Neuronal stem cell (in vitro differentiated cells): ENCODE measurements around the gene CLCN6.

Experiments used
- DNase-seq: peaks from one replicate; pipeline ENCODE4 v3.0.0-alpha.2; 2013; ENCODE audit warnings: low spot score
- H2AFZ ChIP-seq: one replicate; pipeline ENCODE4 v1.6.1; 2013; ENCODE audit warnings: mild to moderate bottlenecking, low read length, inconsistent platforms
- H2AK5ac ChIP-seq: 2 replicates; pipeline ENCODE4 v1.6.1; 2013; ENCODE audit warnings: low read depth, mild to moderate bottlenecking, inconsistent platforms, low read length, moderate library complexity, mixed read lengths
- H2BK120ac ChIP-seq: 2 replicates; pipeline ENCODE4 v1.6.1; 2013; ENCODE audit warnings: low read depth, mild to moderate bottlenecking, inconsistent platforms, low read length, moderate library complexity, mixed read lengths
- H2BK12ac ChIP-seq: one replicate; pipeline ENCODE4 v1.6.1; 2013; ENCODE audit warnings: low read length, inconsistent platforms
- H2BK15ac ChIP-seq: 2 replicates; pipeline ENCODE4 v1.6.1; 2013; ENCODE audit warnings: mild to moderate bottlenecking, low read length, inconsistent platforms, mixed read lengths
- H2BK5ac ChIP-seq: one replicate; pipeline ENCODE4 v1.6.1; 2013; ENCODE audit warnings: inconsistent platforms, mild to moderate bottlenecking, low read length, moderate library complexity
- H3K14ac ChIP-seq: one replicate; pipeline ENCODE4 v1.6.1; 2013; ENCODE audit warnings: low read length, inconsistent platforms
- H3K18ac ChIP-seq: 2 replicates; pipeline ENCODE4 v1.6.1; 2013; ENCODE audit warnings: low read length, inconsistent platforms
- H3K23ac ChIP-seq: 2 replicates; pipeline ENCODE4 v1.6.1; 2013; ENCODE audit warnings: low read depth, mild to moderate bottlenecking, mixed read lengths, low read length, inconsistent platforms; ENCODE audit not compliant: poor library complexity
- H3K27ac ChIP-seq: replicated peaks from 3 replicates; pipeline ENCODE4 v1.5.1; 2013; ENCODE audit warnings: low read length, inconsistent platforms
- H3K27me3 ChIP-seq, 3 experiments: 2 replicates each; pipeline ENCODE4 v1.6.1; 2013; ENCODE audit warnings: low read length in 3 of 3, mild to moderate bottlenecking in 2 of 3, inconsistent platforms in 1 of 3, low read depth in 1 of 3, mixed read lengths in 1 of 3, moderate library complexity in 1 of 3; ENCODE audit not compliant: control insufficient read depth in 3 of 3, insufficient read depth in 3 of 3
- H3K36me3 ChIP-seq, 2 donors: replicated peaks in 1 of 2; 2 replicates each; pipeline ENCODE4 v1.6.1; 2013; ENCODE audit warnings: low read length in 2 of 2; ENCODE audit not compliant: control insufficient read depth in 2 of 2, insufficient read depth in 2 of 2
- H3K4ac ChIP-seq: 2 replicates; pipeline ENCODE4 v1.6.1; 2013; ENCODE audit warnings: inconsistent platforms, mild to moderate bottlenecking, low read length, moderate library complexity
- H3K4me1 ChIP-seq, 2 donors: 1 replicate in 1 of 2; 2 replicates in 1 of 2; pipeline ENCODE4 v1.6.1; 2013; ENCODE audit warnings: low read length in 2 of 2, low read depth in 1 of 2; ENCODE audit not compliant: control insufficient read depth in 2 of 2, insufficient read depth in 1 of 2
- H3K4me2 ChIP-seq: one replicate; pipeline ENCODE4 v1.6.1; 2013; ENCODE audit warnings: mild to moderate bottlenecking, low read length, inconsistent platforms; ENCODE audit not compliant: insufficient read depth, poor library complexity, severe bottlenecking
- H3K4me3 ChIP-seq, 2 donors: 2 replicates each; pipeline ENCODE4 v1.5.1; 2013; ENCODE audit warnings: low read length in 2 of 2, mild to moderate bottlenecking in 2 of 2, inconsistent platforms in 1 of 2, moderate library complexity in 1 of 2
- H3K79me1 ChIP-seq: one replicate; pipeline ENCODE4 v1.6.1; 2013; ENCODE audit warnings: low read depth, mild to moderate bottlenecking, inconsistent platforms, low read length, moderate library complexity
- H3K9ac ChIP-seq: one replicate; pipeline ENCODE4 v1.6.1; 2013; ENCODE audit warnings: mild to moderate bottlenecking, low read depth, low read length, inconsistent platforms; ENCODE audit not compliant: poor library complexity
- H3K9me3 ChIP-seq, 2 donors: replicated peaks in 1 of 2; 2 replicates each; pipeline versions ENCODE3 to v1.6.1; 2013; ENCODE audit warnings: low read length in 2 of 2, mild to moderate bottlenecking in 2 of 2, inconsistent platforms in 1 of 2, low read depth in 1 of 2, mixed read lengths in 1 of 2, moderate library complexity in 1 of 2; ENCODE audit not compliant: control insufficient read depth in 2 of 2, insufficient read depth in 1 of 2
- H4K8ac ChIP-seq: one replicate; pipeline ENCODE4 v1.6.1; 2013; ENCODE audit warnings: low read depth, mild to moderate bottlenecking, inconsistent platforms, low read length, moderate library complexity
- H4K91ac ChIP-seq: one replicate; pipeline ENCODE4 v1.6.1; 2013; ENCODE audit warnings: low read length, low read depth, mild to moderate bottlenecking, inconsistent platforms; ENCODE audit not compliant: poor library complexity
- WGBS, 2 donors: extraction: QIAGEN DNeasy Blood & Tissue Kit; methylation state at CpG; one replicate each; pipeline ENCODE4 v1.1.7; 2013; ENCODE audit warnings: missing lambda C conversion rate in 2 of 2, mixed read lengths in 1 of 2; ENCODE audit not compliant: insufficient read length in 2 of 2, insufficient replicate concordance in 1 of 2; ENCODE audit errors: extremely low coverage in 2 of 2; 5-methylcytosine and 5-hydroxymethylcytosine counted together

The CLCN6 gene

DNA sequence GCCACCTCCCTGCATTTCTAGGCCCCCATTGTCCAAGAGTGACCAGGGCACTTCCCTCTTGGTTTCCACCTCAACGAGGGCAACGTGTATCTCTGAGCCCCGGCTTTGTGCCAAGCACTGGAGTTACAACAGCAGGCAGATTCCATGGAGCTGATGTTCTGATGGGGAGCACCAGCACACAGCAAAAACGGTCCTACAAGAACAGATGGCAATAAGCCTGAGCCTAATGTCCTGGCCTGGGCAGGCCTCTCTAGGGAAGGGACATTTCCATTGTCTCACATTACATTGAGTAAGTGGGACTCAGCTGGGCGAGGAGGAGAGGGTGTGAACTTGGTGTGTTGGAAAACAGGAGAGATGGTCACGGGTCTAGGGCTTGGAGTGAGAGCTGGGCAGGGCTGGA lies 79.9 kb downstream of the CLCN6 start:
- Histone ChIP-seq H3K36me3 (no peaks in the 10 kb centered on the region), H3K4me3 (no peak overlapping the region), H2AFZ (no peak overlapping the region), H2BK5ac (no peak overlapping the region), H3K79me1 (no peaks in the 10 kb centered on the region), H3K14ac (no peak overlapping the region), H2BK120ac (no peak overlapping the region), H4K8ac (no peak overlapping the region), H3K4me2 (no peak overlapping the region), H4K91ac (no peak overlapping the region), H2AK5ac (no peak overlapping the region), H3K4ac (no peak overlapping the region), H2BK15ac (no peak overlapping the region), H3K27ac (no peak overlapping the region), H3K4me1 (peaks cover 4% of the 10 kb centered on the region in 2 donors), H3K23ac (no peak overlapping the region), H3K9me3 (no peaks in the 10 kb centered on the region), H3K9ac (no peak overlapping the region), H2BK12ac (no peak overlapping the region), H3K27me3 (peaks cover 0 to 18% (median 0%) of the 10 kb centered on the region in 3 experiments), H3K18ac (peak overlapping the region; percentile 31)
- DNase-seq: no peak
- WGBS, 2 donors: no CpG with 5 or more reads among the region's 6 CpGs

DNA sequence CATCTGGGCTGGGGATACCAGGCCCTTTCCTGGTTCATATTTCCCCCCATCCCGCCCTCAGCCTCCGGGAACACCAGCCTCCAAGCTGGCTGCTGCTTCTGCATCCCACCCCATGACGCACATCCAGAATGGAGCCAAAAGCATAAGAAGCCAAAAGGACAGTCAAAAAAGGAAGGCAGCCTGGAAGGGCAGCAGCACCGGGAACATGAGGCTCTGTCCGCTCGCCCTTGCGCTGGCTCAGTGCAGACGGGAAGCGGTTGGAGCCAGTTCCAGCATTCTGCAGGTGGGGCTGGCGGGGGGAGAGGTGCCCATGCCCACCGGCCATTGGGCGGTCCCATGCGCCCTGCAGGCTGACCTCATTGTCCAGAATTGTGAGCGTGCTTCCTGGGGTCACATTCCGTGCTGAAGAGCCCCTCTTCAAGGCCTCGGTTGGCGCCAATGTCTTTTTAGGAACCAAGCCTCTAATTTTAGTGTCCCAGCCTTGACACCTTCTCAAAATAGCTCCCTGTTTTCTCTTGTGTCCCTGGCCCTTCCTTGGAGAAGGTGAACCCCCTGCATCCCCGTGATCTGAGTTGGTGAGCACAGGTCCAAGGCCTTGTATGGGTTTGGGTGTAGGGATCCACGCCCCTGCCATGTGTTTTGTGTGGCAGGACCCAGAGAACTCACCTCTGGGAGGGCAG lies 81.1 kb downstream of the CLCN6 start:
- no CpG with 5 or more reads among the region's 19 CpGs for WGBS, 2 donors

DNA sequence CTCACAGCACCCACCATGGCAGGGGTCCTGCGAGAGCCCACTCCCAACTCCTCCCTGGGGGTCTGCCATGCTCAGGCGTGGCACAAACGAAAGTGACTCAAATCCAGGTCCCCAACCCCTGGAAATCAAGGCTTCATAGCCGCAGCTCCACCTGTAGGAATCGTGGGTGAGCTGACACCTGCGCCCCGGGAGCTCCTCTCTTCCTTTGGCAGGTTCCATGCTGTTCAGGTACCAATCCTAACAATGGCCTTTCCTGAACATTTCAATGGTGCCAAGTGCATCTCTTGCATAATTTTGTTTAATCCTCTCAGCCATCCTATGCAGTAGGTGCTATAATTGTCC lies 81.6 kb downstream of the CLCN6 start:
- Histone ChIP-seq H2BK120ac (no peak overlapping the region), H3K23ac (no peak overlapping the region), H3K27me3 (peaks cover 0 to 14% (median 0%) of the 10 kb centered on the region in 3 experiments), H2AK5ac (no peak overlapping the region), H3K79me1 (no peaks in the 10 kb centered on the region), H3K4ac (no peak overlapping the region), H3K9me3 (no peaks in the 10 kb centered on the region), H3K4me1 (peaks cover 3 to 4% of the 10 kb centered on the region in 2 donors), H3K4me3 (no peak overlapping the region), H2BK15ac (no peak overlapping the region), H3K4me2 (no peak overlapping the region), H3K9ac (no peak overlapping the region), H3K36me3 (no peaks in the 10 kb centered on the region), H2BK5ac (peak overlapping the region; percentile 75), H4K91ac (no peak overlapping the region), H2BK12ac (no peak overlapping the region), H3K14ac (no peak overlapping the region), H3K27ac (no peak overlapping the region), H4K8ac (no peak overlapping the region), H3K18ac (no peak overlapping the region), H2AFZ (no peak overlapping the region)
- no CpG with 5 or more reads among the region's 7 CpGs for WGBS, 2 donors
- no peak for DNase-seq

More for the DNA sequence above, 81.1 kb downstream of the CLCN6 start:
- Histone ChIP-seq H3K27me3 (peaks cover 0 to 14% (median 0%) of the 10 kb centered on the region in 3 experiments), H4K8ac (no peak overlapping the region), H2AFZ (no peak overlapping the region), H3K4me3 (no peak overlapping the region), H3K79me1 (no peaks in the 10 kb centered on the region), H2BK12ac (no peak overlapping the region), H3K9ac (no peak overlapping the region), H3K9me3 (no peaks in the 10 kb centered on the region), H3K4ac (no peak overlapping the region), H2BK15ac (peak overlapping the region; percentile 49), H3K14ac (no peak overlapping the region), H3K4me2 (no peak overlapping the region), H3K4me1 (peaks cover 3 to 4% of the 10 kb centered on the region in 2 donors), H3K27ac (no peak overlapping the region), H4K91ac (no peak overlapping the region), H3K23ac (peak overlapping the region; percentile 95), H3K18ac (no peak overlapping the region), H3K36me3 (no peaks in the 10 kb centered on the region), H2BK120ac (no peak overlapping the region), H2AK5ac (no peak overlapping the region), H2BK5ac (peak overlapping the region; percentile 75)
- DNase-seq: no peak

DNA sequence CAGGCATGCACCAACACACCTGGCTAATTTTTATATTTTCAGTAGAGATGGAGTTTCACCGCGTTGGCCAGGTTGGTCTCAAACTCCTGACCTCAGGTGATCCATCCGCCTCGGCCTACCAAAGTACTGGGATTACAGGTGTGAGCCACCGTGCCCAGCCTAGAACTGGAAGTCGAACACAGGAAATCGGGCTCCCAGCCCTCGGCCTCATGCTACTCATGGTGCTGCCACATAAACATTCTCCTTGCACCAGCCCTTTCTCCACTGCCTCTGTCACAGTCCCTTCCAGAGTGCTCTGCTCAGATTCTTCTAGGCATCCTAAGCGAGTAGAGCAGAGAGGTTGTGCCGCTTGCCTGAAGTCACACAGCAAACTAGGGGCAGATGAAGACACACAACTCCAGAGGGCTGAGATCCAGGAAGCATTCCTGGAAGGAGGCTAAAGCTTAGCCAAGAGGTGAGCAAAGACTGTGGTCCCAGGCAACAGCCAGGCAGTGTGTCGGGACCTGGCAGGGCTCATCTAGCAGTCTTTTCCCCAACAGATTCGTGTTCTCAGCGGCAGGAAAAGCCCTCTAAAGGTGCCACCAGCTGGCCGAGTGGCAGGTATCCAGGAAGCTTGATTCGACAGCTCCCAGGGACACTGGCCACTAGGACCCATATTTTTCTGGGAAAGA lies 82.3 kb downstream of the CLCN6 start:
- no CpG with 5 or more reads among the region's 15 CpGs for WGBS, 2 donors

More for the DNA sequence above, 82.3 kb downstream of the CLCN6 start:
- no peaks in the 10 kb centered on the region for H3K79me1 ChIP-seq
- peaks cover 0 to 9% (median 0%) of the 10 kb centered on the region in 3 experiments for H3K27me3 ChIP-seq
- H3K14ac ChIP-seq: no peak overlapping the region
- H2AK5ac ChIP-seq: no peak overlapping the region
- no peak overlapping the region for H3K23ac ChIP-seq
- no peak overlapping the region for H3K18ac ChIP-seq
- no peak overlapping the region for H2BK120ac ChIP-seq
- H3K4ac ChIP-seq: no peak overlapping the region
- H3K9ac ChIP-seq: no peak overlapping the region
- peaks cover under 1% of the 10 kb centered on the region in 2 donors for H3K4me1 ChIP-seq
- no peaks in the 10 kb centered on the region for H3K36me3 ChIP-seq
- no peak overlapping the region for H2BK15ac ChIP-seq
- no peak for DNase-seq
- no peak overlapping the region for H2BK12ac ChIP-seq
- no peak overlapping the region for H3K4me2 ChIP-seq
- H3K9me3 ChIP-seq: no peaks in the 10 kb centered on the region
- H2BK5ac ChIP-seq: no peak overlapping the region
- H3K27ac ChIP-seq: no peak overlapping the region
- H2AFZ ChIP-seq: no peak overlapping the region
- H4K8ac ChIP-seq: no peak overlapping the region
- H4K91ac ChIP-seq: no peak overlapping the region
- no peak overlapping the region for H3K4me3 ChIP-seq
